ENCODE data around the gene PTPRCAP.

Gene PTPRCAP

GRCh38 chr11:67464411-67465188 is 27.1 kb upstream of the PTPRCAP start:
- peak; percentile 90 for DNase-seq

GRCh38 chr11:67463680-67464410 is 26.4 kb upstream of the PTPRCAP start:
- no peak for DNase-seq

- no peak for DNase-seq
Observed at GRCh38 chr11:67463186-67463585, 25.7 kb upstream of the PTPRCAP start.

GRCh38 chr11:67458266-67458665 is 20.8 kb upstream of the PTPRCAP start:
- DNase-seq, result no peak

- no peak for DNase-seq
Observed at GRCh38 chr11:67457453-67457852, 20.0 kb upstream of the PTPRCAP start.

GRCh38 chr11:67456068-67456705 is 18.7 kb upstream of the PTPRCAP start:
- DNase-seq, result no peak

GRCh38 chr11:67455054-67455453 is 17.6 kb upstream of the PTPRCAP start, which contains the start of gene CABP4:
Gene CABP4 (plus strand): TSS chr11:67455354. CDS start chr11:67455424, 70 bp downstream.
- no peak for DNase-seq

- no peak for DNase-seq
Observed at GRCh38 chr11:67453816-67454732, 16.6 kb upstream of the PTPRCAP start.

GRCh38 chr11:67452141-67452952 is 14.9 kb upstream of the PTPRCAP start, which contains the start of gene GPR152:
Gene GPR152 (minus strand): TSS chr11:67452729. CDS start chr11:67452724, 5 bp downstream.
- DNase-seq, result no peak

- no peak for DNase-seq
Observed at GRCh38 chr11:67451658-67451976, 14.1 kb upstream of the PTPRCAP start.

GRCh38 chr11:67450796-67451657 is 13.5 kb upstream of the PTPRCAP start:
- no peak for DNase-seq

- DNase-seq, result no peak
Observed at GRCh38 chr11:67449116-67449844, 11.8 kb upstream of the PTPRCAP start.

GRCh38 chr11:67448220-67448609 is 10.7 kb upstream of the PTPRCAP start:
- DNase-seq, result no peak

- no peak for DNase-seq
Observed at GRCh38 chr11:67445515-67445914, 8.0 kb upstream of the PTPRCAP start.

- DNase-seq, result no peak
Observed at GRCh38 chr11:67442504-67443404, 5.3 kb upstream of the PTPRCAP start.

GRCh38 chr11:67441731-67442351 is 4.4 kb upstream of the PTPRCAP start:
- no peak for DNase-seq

- DNase-seq, result no peak
Observed at GRCh38 chr11:67441098-67441563, 3.6 kb upstream of the PTPRCAP start.

Data from activated naive CD4-positive, alpha-beta T cell treated with Interleukin-2 at 50 U/mL for 16 hours (primary cell).